GM13977 (cell line): ENCODE measurements around the gene PLA2G4E.

Experiments used
- DNase-seq: peaks from one replicate; pipeline ENCODE4 v3.0.0; 2012; ENCODE audit warnings: low spot score
- in situ Hi-C: fragments of 300-500 bp; cut with MboI; formaldehyde crosslinking; loops from one replicate; pipeline ENCODE4 v1.12.0; 2022; ENCODE audit warnings: low sequenced_read_pairs, low pct_unique_long_range_greater_than_20kb, mixed read lengths, inconsistent platforms; ENCODE audit not compliant: unreplicated experiment
- TF ChIP-seq, protein P1 (sequence below): IDR thresholded peaks from 2 replicates; pipeline ENCODE4 v1.5.1; 2012; ENCODE audit warnings: mild to moderate bottlenecking, control low read depth; ENCODE audit not compliant: insufficient read depth; ENCODE audit errors: extremely low read depth, missing control alignments

Gene PLA2G4E

DNA sequence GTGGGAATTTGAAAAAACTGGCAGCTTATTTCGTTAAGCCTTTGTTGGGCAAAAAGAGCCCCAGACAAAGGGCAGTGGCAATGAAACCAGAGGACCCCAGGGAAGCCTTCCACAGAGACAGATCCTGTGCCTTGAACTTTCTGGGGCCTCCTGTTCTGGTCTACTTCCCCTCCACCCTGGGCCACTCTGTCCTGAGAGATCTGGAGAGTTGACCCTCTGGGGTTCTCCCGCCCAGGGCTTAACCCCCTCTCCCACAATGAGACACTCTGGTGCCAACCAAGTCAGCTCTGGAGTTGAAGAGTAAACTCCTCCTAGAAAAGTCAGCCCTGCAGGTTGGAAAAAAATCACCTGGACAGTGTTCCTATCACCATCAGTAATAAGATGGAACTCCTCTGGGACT lies 69.3 kb downstream of the PLA2G4E start:
- in situ Hi-C loops, result no loop called here
- no peak for DNase-seq
- TF ChIP-seq, protein P1, sequence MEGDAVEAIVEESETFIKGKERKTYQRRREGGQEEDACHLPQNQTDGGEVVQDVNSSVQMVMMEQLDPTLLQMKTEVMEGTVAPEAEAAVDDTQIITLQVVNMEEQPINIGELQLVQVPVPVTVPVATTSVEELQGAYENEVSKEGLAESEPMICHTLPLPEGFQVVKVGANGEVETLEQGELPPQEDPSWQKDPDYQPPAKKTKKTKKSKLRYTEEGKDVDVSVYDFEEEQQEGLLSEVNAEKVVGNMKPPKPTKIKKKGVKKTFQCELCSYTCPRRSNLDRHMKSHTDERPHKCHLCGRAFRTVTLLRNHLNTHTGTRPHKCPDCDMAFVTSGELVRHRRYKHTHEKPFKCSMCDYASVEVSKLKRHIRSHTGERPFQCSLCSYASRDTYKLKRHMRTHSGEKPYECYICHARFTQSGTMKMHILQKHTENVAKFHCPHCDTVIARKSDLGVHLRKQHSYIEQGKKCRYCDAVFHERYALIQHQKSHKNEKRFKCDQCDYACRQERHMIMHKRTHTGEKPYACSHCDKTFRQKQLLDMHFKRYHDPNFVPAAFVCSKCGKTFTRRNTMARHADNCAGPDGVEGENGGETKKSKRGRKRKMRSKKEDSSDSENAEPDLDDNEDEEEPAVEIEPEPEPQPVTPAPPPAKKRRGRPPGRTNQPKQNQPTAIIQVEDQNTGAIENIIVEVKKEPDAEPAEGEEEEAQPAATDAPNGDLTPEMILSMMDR, result no peak

DNA sequence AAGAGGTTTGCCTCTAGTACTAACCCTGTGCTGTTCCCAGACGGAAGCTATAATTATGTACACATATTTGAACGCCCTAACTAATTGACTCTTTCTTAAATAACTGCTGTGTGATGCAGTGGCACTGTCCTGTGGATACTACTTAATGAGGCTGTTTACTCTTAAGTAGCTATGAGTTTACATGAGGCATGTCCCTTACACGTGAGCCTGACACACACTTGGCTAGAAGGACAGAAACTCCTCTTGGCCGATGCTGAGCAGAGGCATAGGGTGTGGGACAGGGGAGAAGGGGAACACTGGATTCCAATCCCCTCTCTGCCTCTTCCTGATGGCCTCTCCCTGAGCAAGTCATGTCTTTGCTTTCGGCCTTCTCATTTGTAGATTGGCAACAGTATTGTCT lies 70.4 kb downstream of the PLA2G4E start:
- in situ Hi-C loops, result no loop called here
- TF ChIP-seq, protein P1, result no peak
- DNase-seq, result no peak

DNA sequence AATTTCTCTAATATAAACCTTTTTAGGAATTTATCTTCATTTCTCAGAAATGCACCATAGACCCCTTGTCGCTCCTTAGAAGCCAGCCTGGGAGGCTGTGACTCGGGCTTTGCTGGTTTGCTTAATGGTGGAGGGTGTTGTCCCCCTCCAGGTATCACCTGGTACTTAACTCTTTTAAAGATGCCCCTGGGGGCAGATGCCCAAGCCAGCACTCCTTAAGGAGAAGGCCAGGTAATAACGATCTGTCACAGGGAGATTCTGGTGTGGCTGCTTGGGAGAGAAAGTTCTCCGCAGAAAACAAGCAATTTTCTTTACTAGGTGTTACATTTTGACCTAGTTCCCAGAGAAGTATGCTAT lies 70.7 kb downstream of the PLA2G4E start:
- TF ChIP-seq, protein P1, result no peak
- no peak for DNase-seq
- in situ Hi-C loops, result no loop called here

DNA sequence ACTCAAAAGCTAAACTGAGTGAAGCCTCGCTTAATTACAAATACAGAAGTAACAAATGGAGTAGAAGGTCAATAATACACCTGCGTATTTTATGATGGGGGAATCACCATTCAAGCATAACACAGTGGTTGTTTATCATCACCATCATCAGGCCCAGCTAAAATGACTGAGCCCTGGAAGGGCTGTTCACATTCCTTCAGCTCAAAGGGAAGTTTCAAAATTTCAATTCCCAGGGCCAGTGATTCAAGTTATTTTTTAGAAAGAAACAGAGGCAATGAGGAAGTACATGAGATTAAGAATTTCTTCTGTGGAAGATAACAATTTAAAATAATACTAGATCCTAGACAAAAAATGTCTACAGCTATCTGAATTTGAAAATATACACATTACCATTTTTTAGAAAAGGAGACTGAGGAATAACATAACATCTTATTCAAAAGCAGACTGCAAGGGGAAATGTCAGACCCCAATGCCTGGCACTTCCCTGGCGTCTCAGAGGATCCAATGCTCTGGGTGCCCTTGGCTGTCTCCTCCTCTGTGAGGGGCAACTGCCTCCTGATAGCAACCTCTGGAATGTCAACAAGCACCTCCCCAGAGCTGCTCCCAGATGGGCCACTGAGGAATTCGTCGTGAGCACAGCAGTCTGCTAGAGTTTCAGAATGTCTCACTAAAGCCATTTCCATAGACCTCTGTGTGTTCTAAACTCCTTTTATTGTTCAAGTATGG lies 71.3 kb downstream of the PLA2G4E start:
- no peak for DNase-seq
- TF ChIP-seq, protein P1, result no peak
- in situ Hi-C loops, result no loop called here

DNA sequence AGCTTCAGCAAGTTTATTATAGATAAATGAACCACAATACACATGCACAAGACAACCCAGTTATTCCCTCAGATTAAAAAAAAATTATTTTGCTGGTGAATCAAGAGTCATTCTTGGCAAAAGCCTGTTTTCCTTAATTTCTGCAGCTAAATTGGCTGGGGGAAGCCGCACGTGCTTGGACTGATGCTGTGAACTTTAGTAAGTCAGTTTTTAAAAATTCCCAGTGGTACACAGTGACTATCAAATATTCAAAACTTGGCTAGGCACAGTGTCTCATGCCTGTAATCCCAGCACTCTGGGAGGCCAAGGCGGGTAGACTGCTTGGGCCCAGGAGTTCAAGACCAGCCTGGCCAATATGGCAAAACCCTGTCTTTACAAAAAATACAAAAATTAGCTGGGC lies 72.4 kb downstream of the PLA2G4E start:
- no peak for DNase-seq
- in situ Hi-C loops, result no loop called here

DNA sequence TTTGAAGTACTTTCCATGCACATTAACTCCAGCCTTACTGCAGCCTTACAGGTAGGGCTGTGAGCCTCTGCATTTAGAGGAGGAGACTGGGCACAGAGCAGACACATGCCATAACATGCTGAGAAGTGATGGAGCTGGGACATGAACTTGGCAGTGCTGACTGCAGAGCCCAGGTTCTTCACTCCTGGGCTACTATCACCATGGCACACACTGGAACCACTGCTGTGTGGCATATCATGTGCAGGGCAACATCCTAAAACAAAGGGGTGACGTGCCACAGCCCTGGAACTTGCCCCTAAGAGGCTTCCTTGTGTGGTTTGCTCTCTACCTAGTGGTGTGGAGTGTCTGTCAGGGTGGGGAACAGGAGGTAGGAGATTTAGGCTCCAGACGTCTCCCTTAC lies 73.9 kb downstream of the PLA2G4E start:
- in situ Hi-C loops, result no loop called here
- TF ChIP-seq, protein P1, result no peak

More for the DNA sequence above, 72.4 kb downstream of the PLA2G4E start:
- TF ChIP-seq, protein P1, result no peak

DNA sequence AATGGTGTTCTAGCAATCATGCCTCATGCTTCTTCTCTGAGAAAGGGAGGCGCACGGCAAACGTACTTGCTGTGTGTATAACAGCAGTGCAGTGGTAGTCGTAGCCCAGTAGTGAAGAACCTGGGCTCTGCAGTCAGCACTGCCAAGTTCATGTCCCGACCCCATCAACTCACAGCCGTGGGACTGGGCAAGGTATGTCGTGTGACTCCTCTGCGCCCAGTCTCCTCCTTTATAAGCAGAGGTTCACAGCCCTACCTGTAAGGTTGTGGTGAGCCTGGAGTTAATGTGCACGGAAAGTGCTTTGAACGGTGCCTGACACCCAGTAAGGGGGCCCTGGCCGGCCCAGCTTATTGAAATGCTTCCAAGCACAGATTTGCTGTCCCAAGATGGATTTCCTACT lies 75.1 kb downstream of the PLA2G4E start:
- DNase-seq, result no peak
- TF ChIP-seq, protein P1, result no peak
- in situ Hi-C loops, result no loop called here

More for the DNA sequence above, 73.9 kb downstream of the PLA2G4E start:
- DNase-seq, result no peak
